Endodermal cell (in vitro differentiated cells): ENCODE measurements around the gene DOK3. TPM values are rescaled to one million over a fixed set of nuclear protein-coding genes. Genes with fewer than 3 reads are reported as not detected.

Experiments
- DNase-seq: peaks from one replicate; pipeline ENCODE4 v3.0.0-alpha.2; 2017
- H3K27ac ChIP-seq: 2 replicates; pipeline ENCODE4 v1.5.1; 2013; ENCODE audit warnings: mild to moderate bottlenecking, low read depth, low read length, moderate library complexity
- H3K27me3 ChIP-seq: 2 replicates; pipeline ENCODE4 v1.6.1; 2013; ENCODE audit warnings: mild to moderate bottlenecking, low read length, moderate library complexity; ENCODE audit not compliant: insufficient read depth, control insufficient read depth, poor library complexity, severe bottlenecking
- H3K36me3 ChIP-seq: 2 replicates; pipeline ENCODE4 v1.7.0; 2013; ENCODE audit warnings: mild to moderate bottlenecking, low read length, moderate library complexity; ENCODE audit not compliant: control insufficient read depth, insufficient read depth
- H3K4me1 ChIP-seq: one replicate; pipeline ENCODE4 v1.7.0; 2013; ENCODE audit warnings: low read length; ENCODE audit not compliant: control insufficient read depth, insufficient read depth
- H3K4me3 ChIP-seq: 2 replicates; pipeline ENCODE4 v1.5.1; 2013; ENCODE audit warnings: mild to moderate bottlenecking, low read length, moderate library complexity
- H3K9ac ChIP-seq: 2 replicates; pipeline ENCODE4 v1.6.1; 2013; ENCODE audit warnings: mild to moderate bottlenecking, low read length, moderate library complexity; ENCODE audit not compliant: poor library complexity, severe bottlenecking; ENCODE audit errors: extremely low read depth
- H3K9me3 ChIP-seq: 2 replicates; pipeline ENCODE4 v1.6.1; 2013; ENCODE audit warnings: mild to moderate bottlenecking, low read length, moderate library complexity; ENCODE audit not compliant: control insufficient read depth
- H3K27ac Mint-ChIP-seq: 2 replicates; pipeline ENCODE4 v1.8.0; 2020; ENCODE audit warnings: mixed read lengths
- H3K27me3 Mint-ChIP-seq: 2 replicates; pipeline ENCODE4 v1.8.0; 2021; ENCODE audit warnings: mild to moderate bottlenecking, mixed read lengths; ENCODE audit not compliant: insufficient read depth
- H3K36me3 Mint-ChIP-seq: 2 replicates; pipeline ENCODE4 v1.8.0; 2020; ENCODE audit warnings: low read depth, mixed read lengths
- H3K4me1 Mint-ChIP-seq: 2 replicates; pipeline ENCODE4 v1.8.0; 2020; ENCODE audit warnings: mixed read lengths
- H3K4me3 Mint-ChIP-seq: 2 replicates; pipeline ENCODE4 v1.8.0; 2020; ENCODE audit warnings: mild to moderate bottlenecking, moderate library complexity, mixed read lengths
- H3K9me3 Mint-ChIP-seq: 2 replicates; pipeline ENCODE4 v1.8.0; 2020; ENCODE audit warnings: mild to moderate bottlenecking, mixed read lengths
- CTCF ChIP-seq: fragments of 200-600 bp; sonication (generic); conservative IDR thresholded peaks from 2 replicates; pipeline ENCODE4 v1.5.0; 2021; ENCODE audit warnings: antibody characterized with exemption, mild to moderate bottlenecking
- WGBS, 2 experiments: methylation state at CpG; one replicate each; pipeline versions ENCODE4 v1.1.5 to v1.1.7; 2013; ENCODE audit warnings: missing lambda C conversion rate in 2 of 2, mixed read lengths in 1 of 2; ENCODE audit not compliant: insufficient coverage in 1 of 2, insufficient read length in 1 of 2; 5-methylcytosine and 5-hydroxymethylcytosine counted together
- total RNA-seq, 2 donors: library from RNA; stranded (reverse); fragmentation: NEBNext Ultra II Directional in 1 of 2; extraction: Animal tissue kit (Norgen Biotek cat#: 25700) in 1 of 2; gene quantifications; 2 replicates in 1 of 2; 3 replicates in 1 of 2; pipeline ENCODE4 v1.2.1, GENCODE V29; 2021

The DOK3 gene
- total RNA-seq, 2 donors from 2014 or later = 2.1 to 7.7 TPM

GRCh38 chr5:177504086-177505056, 5.3 kb downstream of the DOK3 start:
- H3K36me3 ChIP-seq = peaks cover 5% of the 10 kb centered on the region
- peaks cover 2% of the 10 kb centered on the region for H3K4me1 Mint-ChIP-seq
- WGBS, 2 experiments = 93 to 97% methylated on average over 24 to 47 of the region's 47 CpGs
- DNase-seq = no peak
- no peaks in the 10 kb centered on the region for H3K9me3 Mint-ChIP-seq
- H3K27ac ChIP-seq = no peak overlapping the region
- H3K36me3 Mint-ChIP-seq = peaks cover 10% of the 10 kb centered on the region
- no peaks in the 10 kb centered on the region for H3K9me3 ChIP-seq
- H3K27ac Mint-ChIP-seq = no peak overlapping the region
- no peak for TF ChIP-seq CTCF
- no peak overlapping the region for H3K4me3 ChIP-seq
- peaks cover 13% of the 10 kb centered on the region for H3K27me3 Mint-ChIP-seq
- peaks cover 1% of the 10 kb centered on the region for H3K27me3 ChIP-seq
- H3K9ac ChIP-seq = no peak overlapping the region
- H3K4me1 ChIP-seq = peaks cover 1% of the 10 kb centered on the region
- H3K4me3 Mint-ChIP-seq = no peak overlapping the region

GRCh38 chr5:177503351-177504085, 6.1 kb downstream of the DOK3 start:
- H3K36me3 ChIP-seq = peaks cover 5% of the 10 kb centered on the region
- no peaks in the 10 kb centered on the region for H3K4me1 ChIP-seq
- no peaks in the 10 kb centered on the region for H3K9me3 Mint-ChIP-seq
- TF ChIP-seq CTCF = no peak
- no peaks in the 10 kb centered on the region for H3K9me3 ChIP-seq
- H3K27ac ChIP-seq = no peak overlapping the region
- H3K27me3 ChIP-seq = peaks cover 10% of the 10 kb centered on the region
- no peak overlapping the region for H3K27ac Mint-ChIP-seq
- DNase-seq = no peak
- H3K4me3 ChIP-seq = no peak overlapping the region
- no peak overlapping the region for H3K9ac ChIP-seq
- H3K27me3 Mint-ChIP-seq = peaks cover 21% of the 10 kb centered on the region
- no peak overlapping the region for H3K4me3 Mint-ChIP-seq
- peaks cover 4% of the 10 kb centered on the region for H3K4me1 Mint-ChIP-seq
- peaks cover 10% of the 10 kb centered on the region for H3K36me3 Mint-ChIP-seq
- WGBS, 2 experiments = 89 to 91% methylated on average over 18 to 24 of the region's 24 CpGs

- WGBS, 2 experiments = 84 to 88% methylated on average over 14 to 16 of the region's 16 CpGs
These were observed 6.7 kb downstream of the DOK3 start for GRCh38 chr5:177502886-177503285.

More at GRCh38 chr5:177502886-177503285, 6.7 kb downstream of the DOK3 start:
- Mint-ChIP-seq H3K27ac (no peak overlapping the region), H3K9me3 (no peaks in the 10 kb centered on the region), H3K27me3 (peaks cover 28% of the 10 kb centered on the region), H3K36me3 (peaks cover 10% of the 10 kb centered on the region), H3K4me3 (no peak overlapping the region), H3K4me1 (peaks cover 8% of the 10 kb centered on the region)
- Histone ChIP-seq H3K27ac (no peak overlapping the region), H3K27me3 (peaks cover 14% of the 10 kb centered on the region), H3K9ac (no peak overlapping the region), H3K36me3 (peaks cover 5% of the 10 kb centered on the region), H3K4me3 (no peak overlapping the region), H3K4me1 (no peaks in the 10 kb centered on the region), H3K9me3 (no peaks in the 10 kb centered on the region)
- no peak for DNase-seq
- TF ChIP-seq CTCF = no peak
